DMS 273 (cell line): Measurements from ENCODE around the gene DIDO1.

Experiments
- DNase-seq: peaks from one replicate; lab custom pipeline; 2025; ENCODE audit not compliant: unreplicated experiment; lab: John Stamatoyannopoulos, UW

DIDO1 gene

DNA sequence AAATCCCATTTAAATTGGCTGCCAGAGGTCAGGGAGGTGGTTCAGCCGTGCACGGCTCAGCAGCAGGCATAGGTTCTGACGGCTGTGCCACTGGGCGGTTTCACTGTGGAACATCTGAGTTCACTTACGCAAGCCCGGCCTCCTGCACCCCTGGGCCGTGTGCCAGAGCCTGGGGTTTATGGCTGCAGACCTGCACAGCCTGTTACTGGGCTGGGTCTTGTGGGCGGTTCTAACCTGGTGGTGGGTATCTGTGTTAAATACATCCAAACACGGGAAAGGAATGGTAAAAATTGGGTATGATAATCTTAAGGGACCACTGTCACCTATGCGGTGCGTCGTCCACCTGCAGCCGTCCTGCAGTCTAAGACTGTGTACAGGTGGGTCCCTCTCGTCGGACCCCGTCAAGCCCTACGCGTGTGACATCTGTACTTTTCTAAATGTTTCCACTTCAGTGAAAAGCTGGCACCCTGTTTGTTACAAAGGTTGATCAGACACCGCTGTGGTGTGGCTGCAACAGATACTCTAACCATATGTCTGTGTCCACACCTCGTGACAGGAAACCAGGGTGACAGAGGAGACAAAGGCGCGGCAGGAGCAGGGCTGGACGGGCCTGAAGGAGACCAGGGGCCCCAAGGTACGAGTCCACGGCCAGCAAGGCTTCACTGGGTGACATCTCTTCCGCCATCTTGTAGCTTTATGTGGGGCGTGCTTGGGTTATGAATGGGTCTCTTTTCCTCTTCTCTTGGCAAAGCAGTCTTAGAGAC is 88.0 kb downstream of the DIDO1 start:
- peak; percentile 96 for DNase-seq

- DNase-seq = no peak
Measured at GRCh38 chr20:62837790-62838127, 88.5 kb downstream of the DIDO1 start.

DNA sequence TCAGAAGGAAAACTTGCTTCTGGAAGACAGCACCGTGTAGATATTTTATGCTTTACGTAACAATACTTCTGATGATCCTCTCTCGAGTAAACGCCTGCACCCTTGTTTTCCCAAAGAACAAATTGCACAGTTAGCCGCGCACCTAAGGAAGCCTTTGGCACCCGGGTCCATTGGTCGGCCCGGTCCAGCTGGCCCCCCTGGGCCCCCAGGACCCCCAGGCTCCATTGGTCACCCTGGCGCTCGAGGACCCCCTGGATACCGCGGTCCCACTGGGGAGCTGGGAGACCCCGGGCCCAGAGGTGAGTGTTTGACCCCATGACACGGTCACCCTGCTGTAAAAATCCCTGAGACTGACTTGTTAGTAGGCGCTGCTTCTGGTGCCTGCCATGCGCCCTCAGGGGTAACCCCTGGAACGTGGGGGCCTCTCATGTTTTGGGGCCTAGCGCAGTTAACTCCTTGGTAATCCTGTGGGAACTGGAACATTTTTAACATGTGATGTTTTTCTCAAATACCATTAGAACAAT is 89.3 kb downstream of the DIDO1 start:
- DNase-seq = no peak

DNA sequence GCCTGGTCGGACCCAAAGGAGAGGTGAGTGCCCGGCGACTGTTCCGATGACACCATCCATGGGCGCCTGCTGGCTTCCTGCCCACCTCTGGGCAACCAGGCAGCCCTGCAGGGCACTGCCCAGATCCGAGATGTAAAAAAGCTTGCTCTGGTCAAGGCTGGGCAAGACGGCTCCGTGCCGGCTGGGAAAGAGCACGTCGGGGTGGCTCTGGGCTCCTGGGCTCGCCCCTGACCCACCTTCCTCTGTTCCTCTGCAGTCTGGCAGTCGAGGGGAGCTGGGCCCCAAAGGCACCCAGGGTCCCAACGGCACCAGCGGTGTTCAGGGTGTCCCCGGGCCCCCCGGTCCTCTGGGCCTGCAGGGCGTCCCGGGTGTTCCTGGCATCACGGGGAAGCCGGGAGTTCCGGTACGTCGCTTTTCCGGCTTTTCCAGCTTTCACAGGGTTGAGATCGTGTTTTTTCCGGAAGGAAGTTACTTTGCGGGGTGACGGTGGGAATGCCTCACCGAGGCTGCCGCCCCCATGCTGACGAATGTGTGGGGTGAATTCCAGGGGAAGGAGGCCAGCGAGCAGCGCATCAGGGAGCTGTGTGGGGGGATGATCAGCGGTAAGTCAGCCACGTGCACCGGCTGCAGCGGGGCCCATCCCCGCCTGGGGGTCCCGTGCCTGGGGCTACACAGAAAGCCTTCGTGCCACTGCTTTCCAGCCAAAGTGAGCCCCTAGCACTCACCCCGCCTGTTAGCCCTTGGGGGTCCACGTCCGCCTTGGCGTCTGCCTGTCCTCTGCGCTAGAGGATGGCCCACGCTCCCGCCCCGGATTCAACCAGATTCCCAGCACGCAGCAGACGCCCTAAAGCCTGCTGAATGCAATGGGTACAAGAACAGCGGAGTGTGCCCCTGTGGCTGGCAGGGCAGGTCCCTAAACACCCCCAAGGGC is 90.1 kb downstream of the DIDO1 start:
- no peak for DNase-seq

GRCh38 chr20:62834967-62835730 is 91.2 kb downstream of the DIDO1 start:
- no peak for DNase-seq

GRCh38 chr20:62832951-62833391 is 93.3 kb downstream of the DIDO1 start:
- DNase-seq = no peak

DNA sequence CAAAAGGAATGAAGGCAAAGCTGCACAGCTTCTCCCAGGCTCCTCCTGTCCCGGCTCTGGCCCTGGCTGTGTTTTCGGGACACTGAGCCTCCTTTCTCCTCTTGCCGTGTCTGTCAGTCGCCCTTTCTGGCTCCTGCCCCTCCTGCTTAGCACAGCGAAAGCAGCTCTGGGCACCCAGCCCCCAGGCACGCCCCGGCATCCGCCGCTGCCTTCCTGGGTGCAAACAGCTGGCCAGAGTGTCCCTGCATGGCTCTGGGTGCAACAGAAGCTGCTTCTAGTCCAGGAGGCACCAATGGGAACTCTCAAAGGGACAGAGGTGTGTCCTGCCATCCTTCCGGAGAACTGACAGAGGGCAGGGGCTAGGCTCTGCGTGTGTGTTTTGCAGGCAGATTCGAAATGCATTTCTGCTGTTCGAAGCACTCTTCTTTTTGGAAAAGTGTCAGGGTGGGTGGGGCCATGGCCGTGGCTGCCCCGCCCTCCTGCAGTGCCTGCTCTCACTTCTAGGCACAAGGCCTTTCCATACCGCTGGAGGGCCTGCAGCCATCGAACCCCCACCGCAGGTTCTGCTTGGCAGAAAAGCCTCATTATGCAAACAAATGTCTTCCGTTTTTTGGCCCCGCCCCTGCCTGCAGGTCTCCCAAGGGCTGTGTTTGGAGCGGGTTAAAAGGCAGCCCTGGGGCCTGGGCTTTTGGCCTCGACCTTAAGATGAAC is 93.9 kb downstream of the DIDO1 start:
- DNase-seq = peak; percentile 83

GRCh38 chr20:62831854-62832211 is 94.5 kb downstream of the DIDO1 start:
- DNase-seq = no peak

DNA sequence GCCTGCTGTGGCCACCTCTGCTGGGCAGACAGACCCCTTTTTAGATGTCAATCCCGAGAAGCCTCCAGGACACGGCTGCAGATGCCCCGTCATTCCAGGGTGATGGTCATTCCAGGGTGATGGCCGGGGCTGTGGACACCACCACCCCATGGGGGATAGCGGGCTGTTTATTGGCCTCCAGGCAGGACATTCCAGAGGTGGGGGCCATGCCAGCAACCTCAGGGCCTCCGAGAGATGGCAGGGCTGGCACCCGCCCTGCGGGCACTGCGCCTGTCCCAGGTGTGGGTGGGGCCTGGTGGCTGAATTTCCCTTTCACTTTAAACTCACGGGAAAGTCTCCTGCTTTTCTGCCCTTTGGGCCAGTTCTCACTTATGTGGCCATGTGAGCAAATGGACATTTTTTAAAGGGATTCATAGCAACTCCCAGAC is 94.9 kb downstream of the DIDO1 start:
- no peak for DNase-seq

DNA sequence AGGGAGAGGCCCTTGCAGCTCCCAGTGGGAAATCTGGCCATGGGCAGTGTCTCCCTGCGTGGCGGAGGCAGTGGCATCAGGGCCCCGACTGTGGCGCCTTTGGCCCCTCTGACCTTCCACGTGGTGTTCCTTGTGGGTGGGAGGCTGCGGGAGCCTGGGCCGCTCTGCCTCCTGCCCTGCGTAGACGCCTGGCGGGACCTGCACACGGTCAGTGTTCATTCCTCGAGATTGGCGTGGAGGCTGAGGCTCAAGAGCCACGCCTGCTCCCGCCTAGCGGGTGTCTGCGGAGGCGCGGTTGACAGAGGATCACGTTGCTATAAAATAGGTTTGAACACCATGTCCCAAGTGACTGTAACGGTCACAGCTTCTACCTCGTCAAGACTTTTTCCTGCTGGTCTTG is 95.5 kb downstream of the DIDO1 start:
- no peak for DNase-seq

DNA sequence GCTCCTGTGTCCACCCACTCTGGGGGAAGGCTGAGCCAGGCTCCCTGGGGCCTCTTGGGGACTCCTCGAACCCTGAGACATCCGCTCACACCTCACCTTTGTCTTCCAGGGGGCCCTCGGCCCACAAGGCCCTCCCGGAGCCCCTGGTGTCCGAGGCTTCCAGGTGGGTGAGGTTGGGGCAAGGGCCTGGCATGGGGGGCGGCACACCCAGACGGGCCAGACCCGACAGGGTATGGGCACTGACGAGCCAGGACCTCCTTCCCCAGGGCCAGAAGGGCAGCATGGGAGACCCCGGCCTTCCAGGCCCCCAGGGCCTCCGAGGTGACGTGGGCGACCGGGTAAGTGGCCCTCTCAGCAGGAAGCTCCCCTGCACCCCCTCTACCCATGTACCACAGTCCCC is 96.1 kb downstream of the DIDO1 start:
- DNase-seq = no peak

GRCh38 chr20:62829231-62830230 is 96.8 kb downstream of the DIDO1 start:
- DNase-seq = no peak

GRCh38 chr20:62828511-62829230 is 97.6 kb downstream of the DIDO1 start:
- DNase-seq = no peak

- DNase-seq = no peak
Measured at GRCh38 chr20:62828051-62828450, 98.3 kb downstream of the DIDO1 start.
